Epithelial cell of proximal tubule (primary cell): ENCODE data around the gene GVQW3. TPM values are rescaled to one million over a fixed set of nuclear protein-coding genes. Genes with fewer than 3 reads are reported as not detected.

Experiments
- DNase-seq: peaks from one replicate; pipeline ENCODE4 v3.0.0-alpha.2; 2011; ENCODE audit warnings: low read depth
- H3K4me3 ChIP-seq: 2 replicates; pipeline ENCODE4 v1.5.1; 2011; ENCODE audit warnings: low read depth, mild to moderate bottlenecking, low read length
- CTCF ChIP-seq: conservative IDR thresholded peaks from 2 replicates; pipeline ENCODE4 v1.5.1; 2012; ENCODE audit warnings: low read depth, mild to moderate bottlenecking, low read length
- total RNA-seq: library from RNA; depleted of rRNA; stranded (reverse); fragments of >200 nt; gene quantifications from 2 replicates; pipeline ENCODE4 v1.2.3, GENCODE V29; 2015

The GVQW3 gene
- total RNA-seq, 1 donor from 2014 or later, result 7.0 TPM

GRCh38 chr11:76408171-76408965, 27.2 kb downstream of the GVQW3 start:
- DNase-seq, result peak; percentile 63

GRCh38 chr11:76410851-76411357, 29.8 kb downstream of the GVQW3 start:
- peak; percentile 8 for TF ChIP-seq CTCF
- DNase-seq, result no peak
- no peak overlapping the region for H3K4me3 ChIP-seq

More at GRCh38 chr11:76408171-76408965, 27.2 kb downstream of the GVQW3 start:
- TF ChIP-seq CTCF, result no peak
- H3K4me3 ChIP-seq, result peak overlapping the region; percentile 29

- DNase-seq, result no peak
- TF ChIP-seq CTCF, result peak; percentile 4
Measured at GRCh38 chr11:76415073-76415472, 34.0 kb downstream of the GVQW3 start.

GRCh38 chr11:76419896-76420295, 38.8 kb downstream of the GVQW3 start:
- peak; percentile 67 for TF ChIP-seq CTCF
- H3K4me3 ChIP-seq, result no peak overlapping the region
- DNase-seq, result no peak

More at GRCh38 chr11:76415073-76415472, 34.0 kb downstream of the GVQW3 start:
- H3K4me3 ChIP-seq, result no peak overlapping the region

GRCh38 chr11:76424379-76424778, 43.3 kb downstream of the GVQW3 start:
- DNase-seq, result no peak
- no peak overlapping the region for H3K4me3 ChIP-seq
- TF ChIP-seq CTCF, result no peak

- DNase-seq, result no peak
- TF ChIP-seq CTCF, result no peak
- no peak overlapping the region for H3K4me3 ChIP-seq
Measured at GRCh38 chr11:76424891-76425290, 43.8 kb downstream of the GVQW3 start.

GRCh38 chr11:76426660-76427059, 45.5 kb downstream of the GVQW3 start:
- no peak for DNase-seq
- H3K4me3 ChIP-seq, result no peak overlapping the region
- TF ChIP-seq CTCF, result no peak
